Measurements from ENCODE around the gene SYT1. TPM values are rescaled to one million over a fixed set of nuclear protein-coding genes. Genes with fewer than 3 reads are reported as not detected.

The SYT1 gene
- total RNA-seq, 1 experiment from 2014 or later = 15.8 TPM

DNA sequence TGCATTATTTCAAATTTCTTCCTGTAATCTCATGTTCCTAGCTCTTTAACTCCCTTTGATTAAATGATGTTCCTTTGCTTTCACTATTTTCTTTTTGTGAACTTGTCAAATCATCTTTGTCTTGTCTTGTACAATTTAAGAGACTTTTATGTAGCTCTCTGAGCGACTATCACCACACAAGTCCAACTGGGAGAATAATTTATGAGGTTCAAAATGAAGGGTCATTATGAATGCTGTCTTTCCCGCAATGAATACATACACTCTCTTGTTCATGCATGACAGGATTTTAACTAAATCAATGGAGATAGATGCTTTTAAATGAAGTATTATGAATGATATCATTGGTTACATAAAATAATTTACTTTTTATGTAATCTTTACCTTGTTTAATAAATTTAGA, 418.8 kb downstream of the SYT1 start:
- H3K36me3 Mint-ChIP-seq (ENCODE audit: insufficient read depth in 1 of 3, low read depth in 3 of 3) = 0 out of 7 replicates have a peak, but pooled peaks cover 0 to 1% (median 0%) of the 10 kb centered on the region in 3 experiments
- H4K91ac ChIP-seq (ENCODE audit: insufficient read length, low read depth, low read length) = no peak overlapping the region
- no CpG with 5 or more reads among the region's 2 CpGs for WGBS (ENCODE audit: extremely low coverage, insufficient read length, low lambda C conversion rate)

More for the DNA sequence above, 418.8 kb downstream of the SYT1 start:
- TF ChIP-seq, protein P1, sequence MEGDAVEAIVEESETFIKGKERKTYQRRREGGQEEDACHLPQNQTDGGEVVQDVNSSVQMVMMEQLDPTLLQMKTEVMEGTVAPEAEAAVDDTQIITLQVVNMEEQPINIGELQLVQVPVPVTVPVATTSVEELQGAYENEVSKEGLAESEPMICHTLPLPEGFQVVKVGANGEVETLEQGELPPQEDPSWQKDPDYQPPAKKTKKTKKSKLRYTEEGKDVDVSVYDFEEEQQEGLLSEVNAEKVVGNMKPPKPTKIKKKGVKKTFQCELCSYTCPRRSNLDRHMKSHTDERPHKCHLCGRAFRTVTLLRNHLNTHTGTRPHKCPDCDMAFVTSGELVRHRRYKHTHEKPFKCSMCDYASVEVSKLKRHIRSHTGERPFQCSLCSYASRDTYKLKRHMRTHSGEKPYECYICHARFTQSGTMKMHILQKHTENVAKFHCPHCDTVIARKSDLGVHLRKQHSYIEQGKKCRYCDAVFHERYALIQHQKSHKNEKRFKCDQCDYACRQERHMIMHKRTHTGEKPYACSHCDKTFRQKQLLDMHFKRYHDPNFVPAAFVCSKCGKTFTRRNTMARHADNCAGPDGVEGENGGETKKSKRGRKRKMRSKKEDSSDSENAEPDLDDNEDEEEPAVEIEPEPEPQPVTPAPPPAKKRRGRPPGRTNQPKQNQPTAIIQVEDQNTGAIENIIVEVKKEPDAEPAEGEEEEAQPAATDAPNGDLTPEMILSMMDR (conservative IDR thresholded peaks at IDR 0.05) = no peak
- Histone ChIP-seq H3K4me2 (ENCODE audit: insufficient read depth, insufficient read length, low read length) (no peak overlapping the region), H3K14ac (ENCODE audit: insufficient read depth, low read length) (no peak overlapping the region), H2BK20ac (ENCODE audit: low read depth, low read length, poor library complexity, severe bottlenecking) (no peak overlapping the region), H3K9ac (ENCODE audit: extremely low read depth, insufficient read length, low read length) (no peak overlapping the region), H2BK12ac (ENCODE audit: insufficient read length, low read depth, low read length) (no peak overlapping the region), H3K27ac (ENCODE audit: insufficient read length, low read depth, low read length) (no peak overlapping the region), H4K8ac (replicated peaks; ENCODE audit: insufficient read length, low read depth, low read length) (no peak overlapping the region), H4K5ac (ENCODE audit: insufficient read length, low read depth, low read length) (no peak overlapping the region), H2BK120ac (ENCODE audit: low read depth, low read length, poor library complexity, severe bottlenecking) (no peak overlapping the region), H3K4ac (ENCODE audit: low read depth, low read length) (no peak overlapping the region), H4K20me1 (ENCODE audit: control insufficient read depth, insufficient read depth, insufficient read length) (no peaks in the 10 kb centered on the region), H3K56ac (ENCODE audit: insufficient read length, low read depth, low read length) (no peak overlapping the region), H3K23ac (ENCODE audit: insufficient read length, low read depth, low read length) (no peak overlapping the region), H2BK15ac (ENCODE audit: low read depth, low read length) (no peak overlapping the region), H3K4me1 (ENCODE audit: insufficient read depth, low read length) (no peaks in the 10 kb centered on the region), H2BK5ac (ENCODE audit: insufficient read length, low read length) (no peak overlapping the region), H2AFZ (ENCODE audit: low read length) (no peak overlapping the region), H3K18ac (ENCODE audit: insufficient read length, low read depth, low read length) (no peak overlapping the region), H3K79me2 (ENCODE audit: insufficient read depth, low read length) (no peaks in the 10 kb centered on the region), H3K23me2 (ENCODE audit: insufficient read length, low read depth, low read length, poor library complexity, severe bottlenecking) (no peaks in the 10 kb centered on the region), H3K9me3 (ENCODE audit: control insufficient read depth, low read depth, low read length) (no peaks in the 10 kb centered on the region), H3K27me3 (ENCODE audit: insufficient read depth, low read length) (no peaks in the 10 kb centered on the region), H3T11ph (ENCODE audit: low read length) (no peak overlapping the region), H3K79me1 (ENCODE audit: insufficient read depth, low read depth, low read length, poor library complexity, severe bottlenecking) (no peaks in the 10 kb centered on the region), H2AK5ac (ENCODE audit: insufficient read length, low read length) (no peak overlapping the region)
- Mint-ChIP-seq H3K27ac (no peak overlapping the region; a peak in 1 of 7 replicates), H3K9me3 (no peaks in the 10 kb centered on the region), H3K4me1 (no peaks in the 10 kb centered on the region), H3K4me3 (no peak overlapping the region), H3K27me3 (ENCODE audit: low read depth) (no peaks in the 10 kb centered on the region)
- no peak for DNase-seq

Measured in H9 (cell line).